NCI-H460 (cell line): ENCODE results near the gene TCF4. TPM values are rescaled to one million over a fixed set of nuclear protein-coding genes. Genes with fewer than 3 reads are reported as not detected.

Experiments used
- DNase-seq: peaks from one replicate; pipeline ENCODE4 v3.0.0-alpha.2; 2016; ENCODE audit warnings: low read depth; ENCODE audit errors: extremely low read depth
- total RNA-seq: library from RNA; depleted of rRNA; stranded (reverse); fragments of >200 nt; shearing (Covaris generic); gene quantifications from 2 replicates; pipeline ENCODE4 v1.2.3, GENCODE V29; 2014

TCF4 gene
- total RNA-seq, 1 experiment from 2014 or later, result 7.3 TPM

DNA sequence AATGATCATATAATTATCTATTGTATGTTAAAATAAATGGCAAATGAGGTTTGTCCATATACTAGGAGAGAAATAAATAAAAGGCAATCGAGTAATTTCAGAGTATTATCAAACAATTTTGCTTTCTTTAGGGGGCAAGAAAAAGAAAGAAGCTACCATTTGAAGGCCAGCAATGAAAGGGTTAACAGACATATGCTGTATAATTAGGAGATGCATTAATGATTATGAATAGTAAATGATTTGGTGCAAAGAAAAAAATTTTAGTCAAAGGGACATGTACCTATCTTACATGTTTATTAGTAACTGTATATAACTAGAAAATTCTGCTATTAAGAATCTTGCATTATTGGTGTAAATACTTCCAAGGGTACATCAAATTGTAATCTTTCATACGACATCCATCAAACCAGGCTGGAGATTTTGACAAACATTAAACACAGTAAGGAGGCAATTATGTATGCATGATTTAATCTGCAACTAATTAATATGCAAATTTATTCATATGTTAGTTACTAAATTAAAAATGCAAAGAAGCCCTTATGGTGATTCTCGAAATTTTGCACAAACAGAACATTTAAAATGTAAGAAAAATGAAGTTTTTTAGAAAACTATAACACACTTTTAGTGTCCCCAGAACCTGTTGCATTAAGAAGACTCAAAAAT is 251.4 kb downstream of the TCF4 start:
- no peak for DNase-seq

DNA sequence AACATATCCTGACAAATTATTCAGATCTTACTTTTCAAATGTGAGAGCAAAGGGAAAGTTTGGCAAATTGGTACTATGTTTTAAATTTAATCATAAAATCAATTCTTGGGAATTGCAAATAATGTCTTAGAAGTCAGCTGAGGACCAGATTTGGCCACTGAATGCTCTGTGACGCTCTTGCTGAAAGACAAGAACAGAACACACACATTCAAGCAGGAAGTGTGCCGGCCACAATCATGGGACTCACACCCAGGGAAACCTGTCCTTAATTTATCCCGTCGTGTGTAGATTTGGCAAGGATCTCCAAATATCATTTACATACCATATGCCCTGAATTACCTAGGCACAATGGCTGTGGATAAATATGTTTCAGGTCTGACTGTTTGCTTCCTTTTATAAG is 253.1 kb downstream of the TCF4 start:
- DNase-seq, result no peak

DNA sequence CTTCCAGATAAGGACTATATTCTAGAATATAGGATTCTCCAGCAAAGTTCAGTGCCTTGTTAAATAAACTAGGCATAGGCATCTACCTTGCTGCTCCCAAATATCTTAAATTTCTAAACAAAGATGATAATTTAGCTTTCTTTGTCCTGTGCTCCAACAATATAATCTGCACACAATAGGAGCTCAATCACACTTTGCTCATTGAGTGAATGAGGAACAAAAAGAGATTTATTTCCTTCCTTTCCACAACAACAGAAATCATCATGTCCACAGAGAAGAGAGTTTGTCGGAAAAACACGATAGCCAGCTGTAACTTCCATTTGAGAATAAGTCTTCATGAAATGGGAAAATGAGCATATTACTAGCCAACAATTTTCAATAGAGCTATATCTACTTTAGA is 256.7 kb downstream of the TCF4 start:
- no peak for DNase-seq

DNA sequence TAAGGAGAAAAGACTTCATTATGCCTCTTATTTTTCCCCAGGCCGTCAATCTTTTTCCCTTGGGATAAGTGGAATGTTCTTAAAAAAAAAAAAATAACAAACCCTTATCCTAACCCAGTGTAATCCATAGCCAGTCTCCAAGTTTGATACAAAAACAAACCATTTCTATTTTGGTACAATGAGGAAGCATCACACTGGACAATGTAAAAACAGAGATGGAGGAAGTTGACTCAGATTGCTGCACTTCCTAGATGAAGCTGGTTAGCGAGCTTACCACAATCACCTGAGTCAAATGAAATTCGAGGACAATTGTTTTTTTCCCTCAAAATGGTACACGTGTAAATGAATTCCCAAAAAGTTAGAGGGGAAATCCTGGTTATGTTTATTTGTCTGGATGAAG is 259.7 kb downstream of the TCF4 start:
- no peak for DNase-seq

DNA sequence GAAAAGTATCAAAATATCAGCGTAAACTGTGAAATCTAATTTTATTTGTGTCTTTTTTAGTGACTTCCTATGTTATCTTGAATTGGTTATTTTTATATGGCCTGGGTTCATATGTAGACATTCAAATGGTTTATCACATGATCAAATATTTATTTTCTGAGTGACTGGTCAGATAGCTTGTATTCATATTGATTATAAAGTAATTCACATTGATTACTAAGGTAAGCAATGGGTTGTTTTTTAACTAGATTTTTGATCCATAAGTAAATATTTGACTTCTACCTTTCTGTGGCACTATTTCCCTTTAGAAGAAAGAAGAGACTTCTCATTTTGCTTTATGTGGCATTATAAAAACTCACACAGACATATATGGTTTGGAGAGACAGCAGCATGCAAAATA is 260.5 kb downstream of the TCF4 start:
- no peak for DNase-seq

DNA sequence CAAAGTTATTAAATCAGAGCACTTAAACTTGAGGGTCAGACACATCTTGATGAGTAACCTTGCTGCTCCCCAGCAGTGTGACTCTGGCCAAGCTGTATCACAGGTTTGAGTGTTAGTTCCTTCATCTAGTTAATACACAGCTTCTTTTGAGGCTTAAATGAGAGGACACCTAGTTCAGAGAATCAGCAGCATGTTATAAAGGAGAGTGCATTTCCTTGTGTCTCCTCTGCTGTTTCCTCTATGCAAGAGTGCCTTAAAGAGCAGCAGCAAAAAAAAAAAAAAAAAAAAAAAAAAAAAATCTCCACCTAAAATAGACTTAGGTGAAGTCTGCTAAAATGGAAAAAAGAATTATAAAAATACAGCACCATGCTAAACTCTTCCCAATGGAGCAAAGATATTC is 261.9 kb downstream of the TCF4 start:
- DNase-seq, result no peak

DNA sequence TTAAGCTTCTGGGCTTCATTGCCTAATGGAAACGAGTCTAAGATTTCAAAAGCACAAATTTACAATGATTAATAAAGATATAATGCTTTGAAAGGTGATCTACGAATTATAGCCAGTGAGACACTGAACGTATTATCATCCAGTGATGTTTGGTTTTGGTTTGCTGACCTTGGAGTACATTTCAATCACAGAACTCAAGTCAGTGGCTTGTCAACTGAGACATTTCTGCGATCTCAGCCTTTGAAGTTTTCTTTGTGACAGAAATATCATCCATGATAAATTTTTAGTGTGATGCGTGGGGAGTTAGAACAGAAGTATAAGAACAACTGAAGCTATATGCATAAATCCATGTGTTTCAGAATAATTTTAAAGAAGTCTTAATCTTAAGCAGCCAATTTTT is 263.8 kb downstream of the TCF4 start:
- DNase-seq, result no peak

DNA sequence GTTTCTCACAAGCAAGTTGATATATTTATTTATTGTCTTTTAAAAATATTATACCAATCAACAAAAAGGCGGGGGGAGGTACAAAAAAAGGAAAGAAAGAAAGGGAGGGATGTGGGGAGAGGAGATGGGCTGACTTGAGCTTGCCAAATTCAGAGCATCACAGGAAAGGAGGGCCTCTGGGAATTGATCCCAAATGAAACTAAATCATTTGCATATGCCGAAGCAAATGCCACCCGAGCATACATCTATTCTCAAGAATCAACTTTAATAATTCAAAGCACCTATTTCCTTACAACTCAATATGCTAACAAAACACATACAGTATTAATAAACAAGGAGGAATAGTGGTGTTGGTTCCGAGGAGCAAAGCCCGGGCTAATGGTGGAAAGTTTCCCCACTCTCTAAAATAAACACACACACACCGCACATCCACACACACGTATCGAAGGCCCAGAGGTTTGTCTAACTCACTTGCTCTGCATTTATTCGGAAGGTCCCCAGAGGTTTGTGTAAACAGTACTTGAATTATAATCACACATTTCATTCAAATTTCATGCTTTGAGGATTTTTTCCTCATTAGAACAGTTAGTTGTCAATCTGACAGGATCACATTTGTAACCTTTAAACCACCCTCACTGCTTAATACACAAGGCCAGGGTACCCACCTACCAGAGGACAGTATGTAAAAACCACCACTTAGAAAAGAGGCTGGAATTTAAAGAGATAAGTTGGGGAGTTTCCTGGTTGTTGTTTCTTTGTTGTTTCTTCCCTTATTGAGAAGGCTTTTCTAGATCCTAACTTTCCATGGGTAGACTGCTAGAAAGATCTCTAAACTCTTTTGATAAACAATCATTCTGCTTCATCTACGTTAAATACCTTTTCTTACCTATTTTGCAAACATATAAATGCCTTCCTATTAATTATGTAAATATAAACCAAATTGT is 264.7 kb downstream of the TCF4 start:
- no peak for DNase-seq

DNA sequence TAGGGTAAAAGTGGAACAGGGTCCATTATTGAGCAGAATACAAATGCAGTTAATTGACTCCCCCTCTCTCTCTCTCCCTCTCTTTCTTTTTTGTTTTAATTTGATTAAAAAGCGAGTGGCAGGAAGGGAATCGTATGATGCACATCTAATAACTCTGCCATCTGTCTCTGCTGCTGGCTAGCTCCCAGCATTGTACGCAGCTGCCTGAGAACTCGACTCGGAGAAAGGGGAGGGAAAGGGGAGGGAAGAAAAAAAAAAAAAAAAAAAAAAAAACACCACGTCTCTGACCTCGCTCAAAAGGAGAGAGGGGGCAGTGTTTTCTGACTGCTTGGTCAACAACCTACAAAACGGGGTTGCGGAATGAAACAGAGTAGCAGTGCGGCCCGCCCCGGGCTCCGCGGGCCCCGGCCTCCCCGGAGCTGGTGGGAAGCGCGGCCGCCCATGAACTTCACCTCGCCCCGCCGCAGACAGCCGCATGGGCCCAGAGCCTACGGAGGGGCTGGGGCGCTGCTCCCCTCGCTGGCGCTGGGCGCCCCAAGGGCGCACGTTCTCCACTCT is 265.7 kb downstream of the TCF4 start:
- peak; percentile 26 for DNase-seq

DNA sequence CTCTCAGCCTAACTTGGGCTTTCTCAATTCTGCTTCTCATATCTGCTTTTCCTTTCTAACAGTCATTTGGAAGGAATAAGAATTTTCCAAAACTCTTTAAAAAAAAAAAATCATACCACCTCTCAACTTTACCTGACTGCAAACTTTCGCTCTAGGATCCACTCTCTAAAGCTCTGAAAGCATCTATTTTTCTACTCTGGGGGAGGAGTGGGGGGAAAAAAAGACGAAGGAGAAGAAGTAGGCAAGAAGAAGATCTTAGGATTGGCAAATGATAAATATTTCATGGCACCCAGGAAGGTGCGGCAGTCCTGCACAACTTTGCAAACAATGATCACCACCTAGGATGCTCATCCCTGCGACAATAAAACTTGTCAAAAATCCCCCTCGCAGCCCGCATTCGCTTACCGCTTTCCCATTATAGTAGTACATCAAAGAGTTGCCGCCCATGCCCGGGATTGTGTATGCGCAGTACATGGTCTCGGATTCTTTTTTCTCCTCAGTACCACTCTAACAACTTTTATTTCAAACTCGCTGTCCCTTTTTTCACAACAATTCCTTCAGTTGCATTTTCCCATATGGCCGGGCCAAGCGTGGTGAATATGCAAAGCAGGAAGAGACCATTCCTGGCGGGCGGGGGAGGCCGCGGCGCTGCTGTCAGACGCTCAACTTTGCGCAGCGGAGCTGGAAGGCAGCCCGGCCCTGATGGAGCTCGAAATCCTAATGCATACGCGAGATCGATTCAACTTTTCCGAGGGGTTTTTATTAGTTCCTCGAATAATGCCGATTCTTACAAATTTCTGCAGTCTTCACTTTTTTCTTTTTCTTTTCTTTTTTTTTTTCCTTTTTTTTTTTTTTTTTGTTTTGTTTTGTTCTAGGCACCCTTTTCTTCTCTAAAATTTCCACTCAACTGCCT is 266.5 kb downstream of the TCF4 start:
- DNase-seq, result peak; percentile 39

DNA sequence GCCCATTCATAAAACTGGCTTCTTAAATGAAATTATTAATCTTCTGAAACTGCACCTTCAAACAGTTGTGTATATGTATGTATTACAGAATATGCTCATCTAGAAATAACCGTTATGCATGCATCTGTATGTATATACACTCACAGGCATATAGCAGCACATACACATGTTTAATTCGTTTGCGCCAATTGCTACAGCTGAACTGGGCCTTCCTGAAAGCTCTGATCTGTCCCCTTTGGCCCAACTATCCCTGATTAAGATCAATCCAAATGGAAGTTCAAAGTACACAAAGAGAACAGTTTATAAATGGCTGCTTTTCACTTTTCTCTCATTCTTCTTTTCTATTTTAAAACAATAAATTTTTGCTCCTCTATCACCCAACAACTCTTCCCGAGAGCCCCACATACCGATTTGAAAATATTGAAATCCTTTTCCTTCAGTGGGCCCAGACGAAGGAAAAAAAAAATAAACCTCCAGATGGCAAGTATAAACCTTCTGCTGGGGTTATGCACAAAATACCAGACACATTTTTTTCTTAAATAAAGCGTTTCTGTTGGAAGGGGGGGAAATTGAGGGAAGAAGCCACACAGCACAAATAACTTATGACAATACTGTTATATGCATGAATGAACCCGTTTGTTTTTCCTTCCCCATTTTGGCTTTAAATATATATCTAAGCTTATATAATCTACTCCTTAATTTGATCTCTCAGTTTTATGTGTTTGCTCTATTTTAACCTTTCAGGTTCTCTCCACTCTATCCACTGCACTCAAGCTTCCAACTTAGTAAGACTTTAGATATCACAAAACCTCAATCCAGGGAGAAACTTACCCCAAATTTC is 267.3 kb downstream of the TCF4 start:
- DNase-seq, result no peak

DNA sequence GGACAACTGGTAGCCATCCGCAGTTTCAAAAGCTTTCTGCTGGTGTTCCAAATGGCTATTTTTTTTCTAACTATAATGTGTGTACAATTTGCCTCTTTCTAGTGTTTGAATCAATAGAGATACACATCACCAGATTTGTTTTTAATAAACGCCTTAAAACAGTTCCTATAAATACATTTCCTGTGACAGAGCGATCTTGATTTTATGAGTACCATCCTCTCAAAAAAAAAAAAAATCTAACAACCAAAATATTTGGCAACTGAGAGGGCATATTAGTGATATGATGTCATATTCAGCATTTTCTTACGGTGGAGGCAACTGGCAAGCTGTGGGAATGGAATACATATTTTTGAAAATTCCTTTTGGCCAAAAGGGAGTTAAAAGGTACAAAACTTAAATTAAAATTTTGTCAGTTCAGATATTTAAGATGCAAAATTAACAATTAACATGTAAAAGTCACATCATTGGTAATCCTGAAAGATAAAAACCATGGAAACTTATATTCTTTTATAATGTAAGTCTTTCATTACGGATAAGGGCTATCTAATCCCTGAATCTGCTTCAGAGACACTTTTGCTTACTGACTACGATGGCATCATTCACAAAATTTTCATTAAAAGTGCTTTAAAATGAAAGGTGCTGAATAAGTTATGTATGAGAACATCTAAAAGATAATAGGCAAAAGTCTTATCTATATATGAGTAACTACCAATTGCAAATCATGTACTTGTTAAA is 268.4 kb downstream of the TCF4 start:
- DNase-seq, result no peak

DNA sequence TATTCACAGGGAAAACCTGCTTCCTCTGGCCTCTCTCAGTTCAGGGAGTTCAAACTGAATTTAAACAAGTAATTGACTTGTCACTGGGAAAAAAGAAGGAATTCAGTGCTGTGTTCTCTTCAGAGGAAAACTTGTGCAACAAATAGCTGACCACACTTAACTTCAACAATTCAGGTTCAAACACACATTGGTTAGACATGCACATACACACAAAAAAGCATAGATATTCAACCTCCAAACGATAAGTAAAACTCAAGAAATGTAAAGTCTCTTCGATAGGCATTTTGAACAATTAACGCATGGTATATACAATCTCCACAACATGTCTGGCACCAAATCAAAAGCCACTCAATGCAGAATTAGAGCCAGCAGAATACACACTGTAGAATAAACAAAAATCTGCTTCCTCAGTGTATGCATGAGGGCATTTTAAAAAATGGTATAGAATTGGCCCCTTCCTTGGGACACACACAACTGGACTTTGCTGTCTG is 269.0 kb downstream of the TCF4 start:
- DNase-seq, result no peak

DNA sequence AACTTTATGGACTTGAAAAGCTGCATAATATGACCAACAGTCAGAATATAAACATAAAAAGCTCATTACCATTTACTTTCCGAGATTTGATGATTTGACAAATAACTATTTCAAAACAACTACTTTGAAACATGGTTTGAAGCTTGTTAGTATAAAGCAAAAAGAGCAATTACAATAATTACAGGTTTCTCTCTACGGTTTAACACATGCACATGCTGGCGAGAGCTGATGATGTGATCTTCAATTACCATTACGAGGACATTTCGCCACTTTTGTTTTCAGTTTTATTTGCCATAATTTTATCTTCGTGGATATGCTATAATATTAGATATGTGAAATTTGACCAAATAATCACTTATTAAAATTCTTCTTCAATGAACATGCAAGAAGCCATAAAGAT is 270.1 kb downstream of the TCF4 start:
- DNase-seq, result no peak

DNA sequence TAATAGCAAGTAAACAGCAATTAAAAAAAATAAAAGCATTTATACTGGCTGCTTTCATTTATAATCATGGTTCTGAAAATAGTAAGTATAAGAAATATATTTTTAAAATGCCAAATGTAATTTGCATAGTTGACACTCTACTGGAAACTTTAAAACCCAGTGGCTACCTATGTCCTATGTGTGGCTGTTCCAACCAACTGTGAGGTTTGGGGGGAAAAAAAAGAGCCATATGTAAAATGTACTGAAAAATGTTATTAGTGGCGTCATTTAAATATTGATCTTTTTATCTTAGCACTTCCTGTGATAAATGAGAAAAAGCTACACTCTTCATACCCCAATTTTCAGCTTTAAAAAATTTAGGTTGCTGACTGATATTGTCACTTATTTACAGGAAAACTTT is 270.7 kb downstream of the TCF4 start:
- DNase-seq, result no peak

DNA sequence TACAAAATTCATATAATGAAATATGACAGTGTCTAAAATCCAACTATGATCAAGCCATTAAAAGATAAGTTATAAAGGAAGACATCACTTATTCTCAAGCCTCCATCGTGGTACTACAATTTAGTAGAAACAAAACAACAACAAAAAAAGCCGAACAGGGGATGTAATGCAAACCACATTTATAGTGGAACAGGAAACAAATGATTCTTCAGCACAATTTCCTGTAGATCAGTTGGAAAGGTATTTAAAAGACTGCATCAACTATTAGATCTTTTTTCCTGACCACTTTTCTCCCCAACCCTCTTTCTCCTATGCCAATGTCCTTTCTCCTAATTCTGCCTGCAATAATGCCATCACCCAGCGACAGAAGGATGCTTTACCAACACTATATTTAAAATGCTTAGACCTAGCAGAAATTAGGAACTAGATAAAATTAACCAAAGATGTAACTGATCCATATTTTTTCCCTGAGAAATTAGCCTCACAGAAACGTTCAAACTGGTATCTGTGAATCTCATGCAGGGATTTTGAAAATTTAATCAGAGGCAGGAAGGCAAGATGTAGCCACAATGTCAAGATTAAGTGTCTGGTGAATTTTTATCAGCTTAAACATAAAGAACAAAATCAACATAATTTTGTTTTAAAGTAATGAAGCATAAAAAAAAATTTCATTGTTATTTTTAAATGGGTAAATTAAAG is 271.4 kb downstream of the TCF4 start:
- DNase-seq, result no peak

DNA sequence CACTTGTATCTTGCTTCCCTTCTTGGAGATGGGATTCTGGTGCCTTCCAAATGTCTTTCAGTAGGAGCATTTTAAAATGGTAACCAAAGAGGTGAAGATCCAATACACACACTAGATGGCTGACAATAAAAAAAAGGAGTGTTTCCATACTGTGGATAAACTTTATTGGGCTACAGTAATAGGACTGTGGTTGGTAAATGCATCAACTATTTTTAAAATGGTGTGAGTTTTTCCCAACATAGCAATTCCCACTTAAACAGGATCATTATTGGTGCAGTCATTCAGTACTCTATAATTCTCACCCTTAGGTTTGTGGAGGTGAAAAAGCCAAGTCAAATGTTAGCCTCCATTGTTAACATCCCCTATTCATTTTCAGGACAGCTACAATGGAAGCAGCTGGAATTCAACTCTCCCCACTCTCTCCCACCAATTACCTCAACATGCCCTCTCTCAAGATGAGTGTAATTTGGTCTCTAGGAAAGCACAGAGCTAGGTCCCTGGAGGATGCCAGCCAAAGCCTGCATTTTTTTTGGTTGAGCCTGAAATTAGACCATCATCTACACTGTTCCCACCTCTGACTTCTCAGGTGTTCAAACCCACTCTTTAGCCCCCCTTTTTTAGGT is 273.3 kb downstream of the TCF4 start:
- no peak for DNase-seq

DNA sequence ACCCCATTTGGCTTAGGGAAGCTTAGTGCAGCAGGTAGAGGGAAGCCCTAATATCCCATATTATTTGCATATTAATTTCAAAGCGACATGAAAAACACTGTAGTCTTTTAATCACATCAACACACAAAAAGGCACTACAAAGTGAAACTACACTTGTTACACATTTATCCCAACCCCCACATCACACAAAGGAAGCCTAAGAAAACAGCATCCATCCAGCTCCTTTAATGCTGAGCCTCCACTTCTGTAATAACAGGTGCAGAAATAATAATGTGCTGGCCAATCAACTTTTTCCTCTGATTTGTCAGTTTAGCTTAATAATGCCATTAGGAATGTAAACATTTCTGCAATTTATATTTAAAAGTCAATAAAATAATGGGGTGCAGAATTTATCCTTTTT is 274.0 kb downstream of the TCF4 start:
- DNase-seq, result no peak
